GM12872 (cell line): ENCODE measurements around the gene COL1A2.

Experiments
- CTCF ChIP-seq: IDR thresholded peaks from 3 replicates; pipeline ENCODE4 v1.5.1; 2011; ENCODE audit warnings: low read depth, mild to moderate bottlenecking, low read length, moderate library complexity; ENCODE audit not compliant: insufficient read depth

Gene COL1A2

GRCh38 chr7:94394437-94395140 lies at the start of gene COL1A2:
Gene COL1A2 (plus strand): TSS chr7:94394895. CDS start chr7:94395032, 137 bp downstream.
- TF ChIP-seq CTCF = no peak

GRCh38 chr7:94345907-94346306 lies 48.8 kb upstream of the COL1A2 start:
- TF ChIP-seq CTCF = no peak

GRCh38 chr7:94348142-94348541 lies 46.6 kb upstream of the COL1A2 start:
- no peak for TF ChIP-seq CTCF

GRCh38 chr7:94350734-94351133 lies 44.0 kb upstream of the COL1A2 start:
- TF ChIP-seq CTCF = no peak

- TF ChIP-seq CTCF = no peak
Observed at GRCh38 chr7:94351703-94352102, 43.0 kb upstream of the COL1A2 start.

- TF ChIP-seq CTCF = no peak
Observed at GRCh38 chr7:94352887-94353286, 41.8 kb upstream of the COL1A2 start.

- TF ChIP-seq CTCF = no peak
Observed at GRCh38 chr7:94354953-94355352, 39.7 kb upstream of the COL1A2 start.
